Cardiac fibroblast (primary cell): Measurements from ENCODE around the gene COL8A1.
"Not testable (repeated sequence)": the region's sequence is repeated elsewhere in the genome, so short reads cannot be mapped to it uniquely, and the experiment has no call there.

Experiments
- DNase-seq, 2 donors: peaks; one replicate each; pipeline versions ENCODE4 v3.0.0 to v3.0.0-alpha.2; 2010; ENCODE audit warnings: low read depth in 2 of 2
- H3K4me3 ChIP-seq, 2 donors: replicated peaks in 1 of 2; 1 replicate in 1 of 2; 2 replicates in 1 of 2; pipeline ENCODE4 v1.5.1; 2011; ENCODE audit warnings: low read depth in 2 of 2, low read length in 2 of 2, mild to moderate bottlenecking in 2 of 2, moderate library complexity in 1 of 2
- CTCF ChIP-seq: IDR thresholded peaks from one replicate; pipeline ENCODE4 v1.5.1; 2011; ENCODE audit warnings: low read depth, mild to moderate bottlenecking, low read length, inconsistent platforms

Gene COL8A1

GRCh38 chr3:99720985-99721632, 82.7 kb downstream of the COL8A1 start:
- TF ChIP-seq CTCF: no peak
- H3K4me3 ChIP-seq: no peak overlapping the region
- peak; percentile 43 to 68 for DNase-seq

- H3K4me3 ChIP-seq: no peak overlapping the region
- peak in 1 of 2 donors; percentile 18 for DNase-seq
Measured at GRCh38 chr3:99721633-99722007, 83.2 kb downstream of the COL8A1 start.

GRCh38 chr3:99724276-99724675, 85.9 kb downstream of the COL8A1 start:
- H3K4me3 ChIP-seq: no peak overlapping the region
- TF ChIP-seq CTCF: no peak

More at GRCh38 chr3:99721633-99722007, 83.2 kb downstream of the COL8A1 start:
- no peak for TF ChIP-seq CTCF

DNA sequence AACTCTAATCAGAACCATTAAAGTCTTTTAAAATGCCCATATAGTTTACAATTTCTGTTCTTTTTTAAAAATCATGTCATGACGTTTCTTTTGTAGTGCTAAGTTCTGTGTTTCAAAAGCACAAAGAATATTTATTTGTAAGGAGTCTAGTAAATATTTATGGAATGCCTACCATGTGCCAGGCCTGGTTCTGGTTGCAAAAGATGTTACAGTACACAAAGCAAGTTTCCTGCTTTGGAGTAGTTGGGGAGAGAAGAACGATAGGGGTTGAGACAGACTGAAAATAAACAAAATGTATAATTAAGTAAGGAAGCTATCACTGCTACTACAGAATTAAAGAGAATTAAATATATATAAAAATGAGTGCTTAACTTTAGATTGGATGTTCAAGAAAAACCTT, 92.5 kb downstream of the COL8A1 start:
- DNase-seq: peak in 1 of 2 donors; percentile 26
- H3K4me3 ChIP-seq: no peak overlapping the region
- TF ChIP-seq CTCF: no peak

More at GRCh38 chr3:99724276-99724675, 85.9 kb downstream of the COL8A1 start:
- DNase-seq: no peak

- no peak for DNase-seq
- no peak for TF ChIP-seq CTCF
- H3K4me3 ChIP-seq: no peak overlapping the region
Measured at GRCh38 chr3:99731499-99731898, 93.1 kb downstream of the COL8A1 start.

- peak in 1 of 2 donors; percentile 64 for DNase-seq
Measured at GRCh38 chr3:99740371-99740770, 102.0 kb downstream of the COL8A1 start.

GRCh38 chr3:99741588-99741987, 103.2 kb downstream of the COL8A1 start:
- H3K4me3 ChIP-seq: no peak overlapping the region
- no peak for TF ChIP-seq CTCF
- no peak for DNase-seq

More at GRCh38 chr3:99740371-99740770, 102.0 kb downstream of the COL8A1 start:
- not testable (repeated sequence) for H3K4me3 ChIP-seq
